GM12873 (cell line): ENCODE data around the gene MCAT.

Experiments
- TF ChIP-seq, protein P1 (sequence below): IDR thresholded peaks from 2 replicates; pipeline ENCODE4 v1.5.1; 2012; ENCODE audit warnings: low read depth, mild to moderate bottlenecking, moderate library complexity, low read length, control low read depth; ENCODE audit not compliant: insufficient read depth; ENCODE audit errors: missing control alignments

The MCAT gene, protein sequence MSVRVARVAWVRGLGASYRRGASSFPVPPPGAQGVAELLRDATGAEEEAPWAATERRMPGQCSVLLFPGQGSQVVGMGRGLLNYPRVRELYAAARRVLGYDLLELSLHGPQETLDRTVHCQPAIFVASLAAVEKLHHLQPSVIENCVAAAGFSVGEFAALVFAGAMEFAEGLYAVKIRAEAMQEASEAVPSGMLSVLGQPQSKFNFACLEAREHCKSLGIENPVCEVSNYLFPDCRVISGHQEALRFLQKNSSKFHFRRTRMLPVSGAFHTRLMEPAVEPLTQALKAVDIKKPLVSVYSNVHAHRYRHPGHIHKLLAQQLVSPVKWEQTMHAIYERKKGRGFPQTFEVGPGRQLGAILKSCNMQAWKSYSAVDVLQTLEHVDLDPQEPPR

DNA sequence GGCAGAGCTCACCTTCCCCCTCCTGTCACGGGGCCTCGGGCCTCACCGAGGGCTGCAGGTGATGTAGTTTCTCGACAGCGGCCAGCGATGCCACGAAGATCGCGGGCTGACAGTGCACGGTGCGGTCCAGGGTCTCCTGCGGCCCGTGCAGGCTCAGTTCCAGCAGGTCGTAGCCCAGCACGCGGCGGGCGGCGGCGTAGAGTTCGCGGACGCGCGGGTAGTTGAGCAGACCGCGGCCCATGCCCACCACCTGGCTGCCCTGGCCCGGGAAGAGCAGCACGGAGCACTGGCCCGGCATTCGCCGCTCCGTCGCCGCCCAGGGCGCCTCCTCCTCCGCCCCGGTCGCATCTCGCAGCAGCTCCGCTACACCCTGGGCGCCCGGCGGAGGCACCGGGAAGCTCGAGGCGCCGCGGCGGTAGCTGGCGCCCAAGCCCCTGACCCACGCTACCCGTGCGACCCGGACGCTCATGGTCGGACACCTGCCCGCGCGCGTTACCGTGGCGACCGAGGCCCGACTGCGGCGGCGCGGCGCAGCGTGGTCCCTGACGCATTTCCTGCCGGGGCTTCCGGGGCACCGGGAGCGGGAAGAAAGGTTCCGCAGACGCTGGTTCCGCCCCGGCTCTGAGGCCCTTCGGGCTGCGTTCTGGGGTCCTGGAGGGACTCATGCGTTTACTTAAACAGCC is at the start of gene MCAT:
MCAT (minus strand) TSS at position 519 of the 683 bp plus-strand sequence; CDS start at position 469, 50 bp downstream.
- TF ChIP-seq, protein P1, sequence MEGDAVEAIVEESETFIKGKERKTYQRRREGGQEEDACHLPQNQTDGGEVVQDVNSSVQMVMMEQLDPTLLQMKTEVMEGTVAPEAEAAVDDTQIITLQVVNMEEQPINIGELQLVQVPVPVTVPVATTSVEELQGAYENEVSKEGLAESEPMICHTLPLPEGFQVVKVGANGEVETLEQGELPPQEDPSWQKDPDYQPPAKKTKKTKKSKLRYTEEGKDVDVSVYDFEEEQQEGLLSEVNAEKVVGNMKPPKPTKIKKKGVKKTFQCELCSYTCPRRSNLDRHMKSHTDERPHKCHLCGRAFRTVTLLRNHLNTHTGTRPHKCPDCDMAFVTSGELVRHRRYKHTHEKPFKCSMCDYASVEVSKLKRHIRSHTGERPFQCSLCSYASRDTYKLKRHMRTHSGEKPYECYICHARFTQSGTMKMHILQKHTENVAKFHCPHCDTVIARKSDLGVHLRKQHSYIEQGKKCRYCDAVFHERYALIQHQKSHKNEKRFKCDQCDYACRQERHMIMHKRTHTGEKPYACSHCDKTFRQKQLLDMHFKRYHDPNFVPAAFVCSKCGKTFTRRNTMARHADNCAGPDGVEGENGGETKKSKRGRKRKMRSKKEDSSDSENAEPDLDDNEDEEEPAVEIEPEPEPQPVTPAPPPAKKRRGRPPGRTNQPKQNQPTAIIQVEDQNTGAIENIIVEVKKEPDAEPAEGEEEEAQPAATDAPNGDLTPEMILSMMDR: no peak

DNA sequence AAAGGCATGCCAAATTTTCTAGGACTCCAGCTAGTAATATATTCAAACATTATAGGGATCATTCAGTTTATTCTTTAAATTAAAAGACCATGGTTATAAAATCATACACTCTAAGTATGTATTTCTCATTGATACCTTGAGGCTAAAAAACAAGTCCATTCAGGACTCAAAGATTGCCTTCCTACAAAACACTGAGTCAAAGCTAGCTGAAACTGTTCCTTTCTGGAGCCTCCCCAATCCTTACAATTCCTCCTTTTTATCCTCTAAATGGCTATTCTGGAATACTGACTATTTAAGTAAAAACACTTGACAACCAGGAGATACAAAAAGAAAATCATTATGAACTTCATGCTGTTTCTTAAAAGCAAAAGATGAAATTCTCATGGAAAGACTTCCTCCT is 48.6 kb upstream of the MCAT start:
- TF ChIP-seq, protein P1: no peak

DNA sequence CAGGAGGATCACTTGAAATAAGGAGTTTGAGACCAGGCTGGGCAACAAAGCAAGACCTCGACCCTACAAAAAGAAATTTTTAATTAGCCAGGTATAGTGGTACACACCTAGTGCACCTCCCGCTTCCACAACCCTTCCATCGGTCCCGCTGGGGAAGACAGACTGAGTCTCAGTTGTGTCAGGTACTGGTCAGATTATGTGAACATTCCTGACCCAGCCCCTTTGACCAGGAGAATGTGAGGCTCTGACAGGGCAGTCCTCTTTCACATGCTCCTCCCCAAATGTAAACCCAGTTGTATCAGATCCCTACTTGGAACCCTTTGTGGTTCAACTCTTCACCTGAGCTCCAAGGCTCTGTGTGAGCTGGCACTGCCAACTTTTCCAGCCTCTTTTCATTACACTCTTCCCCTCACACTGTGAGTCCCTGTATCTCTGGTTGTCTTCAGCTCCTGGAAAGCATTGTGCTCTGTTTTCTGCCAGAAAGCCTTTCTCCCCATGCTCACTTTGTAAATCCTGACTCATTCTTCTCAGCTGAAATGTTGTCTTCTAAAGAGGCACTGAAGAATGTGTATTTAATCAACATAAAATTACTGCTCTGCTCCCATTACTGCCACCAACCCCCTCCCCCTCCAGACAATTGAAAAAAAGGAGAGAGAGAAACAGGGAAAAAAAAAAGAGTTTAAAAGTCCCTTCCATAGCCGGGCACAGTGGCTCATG is 45.8 kb upstream of the MCAT start:
- TF ChIP-seq, protein P1: no peak

DNA sequence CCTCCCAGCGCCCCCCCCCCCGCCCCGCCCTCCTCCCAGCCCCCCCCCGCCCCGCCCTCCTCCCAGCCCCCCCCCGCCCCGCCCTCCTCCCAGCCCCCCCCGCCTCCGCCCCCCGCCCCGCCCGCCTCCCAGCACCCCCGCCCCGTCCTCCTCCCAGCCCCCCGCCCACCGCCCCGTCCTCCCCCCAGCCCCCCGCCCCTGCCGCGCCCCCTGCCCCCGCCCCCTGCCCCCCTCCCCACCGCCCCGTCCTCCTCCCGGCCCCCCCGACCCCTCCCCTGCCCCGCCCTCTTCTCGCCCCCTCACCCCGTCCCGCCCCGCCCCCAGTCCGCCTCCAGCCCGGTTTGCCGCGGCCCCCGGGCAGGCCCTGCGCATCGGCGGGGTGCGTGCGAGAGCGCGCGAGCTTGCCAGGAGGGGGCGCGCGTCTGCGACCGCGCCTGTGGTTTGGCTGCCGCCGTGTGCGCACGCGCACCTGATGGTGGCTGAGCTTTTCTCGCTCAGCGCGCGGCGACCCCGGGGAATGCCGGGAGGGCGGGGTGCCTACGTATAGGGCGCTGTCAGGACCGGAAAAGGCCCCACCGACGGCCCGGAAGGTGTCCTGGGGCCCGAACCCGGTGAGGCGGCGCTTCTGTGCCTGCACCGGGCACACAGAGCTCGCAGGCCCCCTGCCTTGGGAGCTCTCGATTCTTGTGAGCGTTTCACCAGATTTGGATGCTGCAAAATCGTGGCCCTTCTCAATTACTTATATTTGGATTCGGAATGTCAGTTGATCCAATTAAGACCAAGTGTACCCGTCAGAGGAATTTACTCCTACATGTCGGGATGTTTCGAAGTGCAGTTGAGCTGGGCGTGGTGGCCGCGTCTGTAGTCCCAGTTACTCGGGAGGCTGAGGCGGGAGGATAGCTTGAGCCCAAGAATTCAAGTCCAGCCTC is 44.2 kb upstream of the MCAT start:
- TF ChIP-seq, protein P1: peak; percentile 76

DNA sequence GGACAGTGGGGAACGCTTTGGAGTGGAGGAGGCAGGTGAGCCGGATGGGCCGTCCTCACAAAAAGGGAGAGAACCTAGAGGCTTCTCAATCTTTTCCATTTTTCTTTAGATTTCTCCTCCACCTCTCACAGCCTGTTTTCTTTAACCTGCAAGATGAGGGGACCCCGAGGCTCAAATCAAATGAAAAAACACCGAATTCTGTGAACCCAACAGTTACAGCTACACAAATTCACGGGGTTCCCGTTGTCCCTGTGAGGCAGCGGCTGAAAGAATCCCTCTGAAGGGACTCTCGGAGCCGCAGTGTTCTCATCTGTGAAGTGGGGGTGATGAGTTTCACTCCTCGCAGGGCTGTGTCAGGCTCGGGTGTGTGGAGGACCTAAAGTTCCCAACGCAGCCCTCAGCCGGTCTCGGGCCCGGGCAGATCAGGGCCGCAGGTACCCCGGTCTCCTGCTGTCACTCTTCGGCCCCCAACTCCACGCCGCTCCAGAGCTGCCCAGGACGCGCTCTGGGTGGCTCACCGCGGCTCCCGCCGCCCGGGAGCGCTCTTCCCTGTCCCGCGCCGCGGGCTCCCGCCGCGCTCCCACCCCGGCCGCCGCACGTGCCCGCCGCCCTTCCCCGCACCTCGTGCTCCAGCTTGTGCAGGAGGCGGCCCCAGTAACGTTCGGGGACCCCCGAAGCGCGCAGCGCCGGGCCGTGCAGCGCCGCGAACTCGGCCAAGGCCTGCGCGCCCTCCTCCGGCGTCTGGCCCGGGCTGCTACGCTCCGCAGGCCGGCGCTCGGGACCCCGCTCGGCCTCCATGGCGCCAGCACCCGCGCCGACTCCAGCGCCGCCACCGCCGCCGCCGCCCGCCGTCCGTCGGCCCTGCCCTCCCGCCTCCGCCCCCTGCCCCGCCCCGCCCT is 43.3 kb upstream of the MCAT start, which contains the start of gene TTLL12:
TTLL12 (minus strand) TSS at position 863 of the 899 bp plus-strand sequence; CDS start at position 798, 65 bp downstream.
- TF ChIP-seq, protein P1: no peak

DNA sequence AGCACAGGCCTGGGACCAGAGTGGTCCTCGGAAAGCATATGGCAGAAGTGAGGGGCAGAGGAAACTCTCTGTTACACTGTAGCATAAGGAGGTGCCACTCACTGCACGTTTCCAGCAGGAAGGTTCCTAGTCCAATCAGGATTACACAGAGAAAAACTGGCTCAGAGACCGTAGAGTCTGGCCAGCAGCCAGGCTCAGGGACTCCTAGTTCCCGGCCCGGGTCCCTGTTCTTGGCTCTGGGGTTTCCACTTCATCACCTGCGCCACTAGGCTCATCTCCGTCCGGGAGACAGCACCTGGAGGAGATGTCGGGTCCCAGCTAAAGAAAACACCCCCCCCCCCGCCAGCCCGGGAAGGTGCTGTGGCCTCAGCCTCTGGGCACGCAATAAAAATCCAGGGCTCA is 42.7 kb upstream of the MCAT start:
- TF ChIP-seq, protein P1: no peak
